GM21447 (cell line): Measurements from ENCODE around the gene PLA2G2F.
"Not testable (repeated sequence)": the region's sequence is repeated elsewhere in the genome, so short reads cannot be mapped to it uniquely, and the experiment has no call there.

Experiments used
- ATAC-seq: cut with Tn5 transposase; IDR thresholded peaks from one replicate; pipeline ENCODE4 v1.9.1; 2021; ENCODE audit not compliant: unreplicated experiment

Gene PLA2G2F

GRCh38 chr1:20112279-20113000, 26.7 kb upstream of the PLA2G2F start:
- ATAC-seq = no peak

- no peak for ATAC-seq
Observed at GRCh38 chr1:20114021-20114648, 25.0 kb upstream of the PLA2G2F start.

- no peak for ATAC-seq
Observed at GRCh38 chr1:20115479-20115878, 23.6 kb upstream of the PLA2G2F start.

GRCh38 chr1:20115916-20116315, 23.2 kb upstream of the PLA2G2F start:
- ATAC-seq = no peak

- no peak for ATAC-seq
Observed at GRCh38 chr1:20117236-20117635, 21.9 kb upstream of the PLA2G2F start.

- no peak for ATAC-seq
Observed at GRCh38 chr1:20119347-20119746, 19.8 kb upstream of the PLA2G2F start, which contains the start of gene PLA2G2D. PLA2G2D (minus strand) TSS chr1:20119536; CDS start chr1:20119498, 38 bp downstream.

GRCh38 chr1:20120796-20121195, 18.3 kb upstream of the PLA2G2F start:
- ATAC-seq = no peak

GRCh38 chr1:20123722-20124455, 15.2 kb upstream of the PLA2G2F start:
- ATAC-seq = no peak

- ATAC-seq = no peak
Observed at GRCh38 chr1:20124456-20125057, 14.6 kb upstream of the PLA2G2F start.

GRCh38 chr1:20125100-20125499, 14.0 kb upstream of the PLA2G2F start:
- ATAC-seq = no peak

GRCh38 chr1:20126041-20126805, 12.9 kb upstream of the PLA2G2F start:
- peak; percentile 57 for ATAC-seq

- ATAC-seq = no peak
Observed at GRCh38 chr1:20126806-20127440, 12.2 kb upstream of the PLA2G2F start.

- ATAC-seq = not testable (repeated sequence)
Observed at GRCh38 chr1:20130518-20130917, 8.6 kb upstream of the PLA2G2F start.

GRCh38 chr1:20134995-20135394, 4.1 kb upstream of the PLA2G2F start:
- no peak for ATAC-seq

GRCh38 chr1:20136249-20136648, 2.9 kb upstream of the PLA2G2F start:
- ATAC-seq = no peak

- no peak for ATAC-seq
Observed at GRCh38 chr1:20137055-20137454, 2.1 kb upstream of the PLA2G2F start.

GRCh38 chr1:20137604-20138003, 1.5 kb upstream of the PLA2G2F start:
- ATAC-seq = no peak

- ATAC-seq = no peak
Observed at GRCh38 chr1:20138346-20138745, 777 bp upstream of the PLA2G2F start.

GRCh38 chr1:20139776-20140612, 871 bp downstream of the PLA2G2F start:
- ATAC-seq = no peak
